DOHH2 (cell line): Measurements from ENCODE around the gene ADGRL3.

Experiments
- H3F3A ChIP-seq: fragments of 200-600 bp; sonication (generic), shearing (Covaris generic); 2 replicates; pipeline ENCODE4 v1.6.0; 2016; ENCODE audit warnings: antibody characterized with exemption, mild to moderate bottlenecking; ENCODE audit not compliant: control insufficient read depth, insufficient read depth
- H3K27ac ChIP-seq: fragments of 200-600 bp; sonication (generic); 2 replicates; pipeline ENCODE4 v1.5.1; 2014; ENCODE audit warnings: low read depth, mild to moderate bottlenecking, low read length, moderate library complexity
- H3K27me3 ChIP-seq: fragments of 200-600 bp; sonication (generic); 2 replicates; pipeline ENCODE4 v1.6.1; 2014; ENCODE audit warnings: mild to moderate bottlenecking, low read length, mixed read lengths; ENCODE audit not compliant: control insufficient read depth
- H3K36me3 ChIP-seq: fragments of 200-600 bp; sonication (generic); 2 replicates; pipeline ENCODE4 v1.6.1; 2014; ENCODE audit warnings: mild to moderate bottlenecking, low read length, moderate library complexity, mixed read lengths; ENCODE audit not compliant: control insufficient read depth
- H3K4me1 ChIP-seq: fragments of 200-600 bp; sonication (generic); 2 replicates; pipeline ENCODE4 v1.6.1; 2014; ENCODE audit warnings: mild to moderate bottlenecking, low read length, mixed read lengths; ENCODE audit not compliant: control insufficient read depth
- H3K4me2 ChIP-seq: fragments of 200-600 bp; sonication (generic); 2 replicates; pipeline ENCODE4 v1.6.0; 2014; ENCODE audit warnings: mild to moderate bottlenecking, low read length, moderate library complexity
- H3K4me3 ChIP-seq: fragments of 200-600 bp; sonication (generic); 2 replicates; pipeline ENCODE4 v1.5.1; 2014; ENCODE audit warnings: mild to moderate bottlenecking, low read length, mixed read lengths
- H3K79me2 ChIP-seq: fragments of 200-600 bp; sonication (generic); 2 replicates; pipeline ENCODE4 v1.6.1; 2014; ENCODE audit warnings: mild to moderate bottlenecking, low read length, mixed read lengths; ENCODE audit not compliant: control insufficient read depth
- H3K9me2 ChIP-seq: fragments of 200-600 bp; sonication (generic); replicated peaks from 2 replicates; pipeline ENCODE4 v1.6.1; 2014; ENCODE audit warnings: mild to moderate bottlenecking, low read length, mixed read lengths; ENCODE audit not compliant: control insufficient read depth
- H3K9me3 ChIP-seq: fragments of 200-600 bp; sonication (generic); 2 replicates; pipeline ENCODE4 v1.6.1; 2014; ENCODE audit warnings: antibody characterized with exemption, low read length, mixed read lengths; ENCODE audit not compliant: control insufficient read depth, insufficient read depth
- H4K20me1 ChIP-seq: fragments of 200-600 bp; sonication (generic); 2 replicates; pipeline ENCODE4 v1.6.0; 2014; ENCODE audit warnings: low read depth, mild to moderate bottlenecking, antibody characterized with exemption, low read length, moderate library complexity; ENCODE audit not compliant: control insufficient read depth, insufficient read depth
- EZH2phosphoT487 ChIP-seq: fragments of 200-600 bp; sonication (generic); IDR thresholded peaks from 2 replicates; pipeline ENCODE4 v1.6.1; 2017; ENCODE audit warnings: borderline replicate concordance, mild to moderate bottlenecking, antibody characterized with exemption, low read length, moderate library complexity, mixed read lengths
- TF ChIP-seq, protein P1 (sequence below): fragments of 200-600 bp; sonication (generic); IDR thresholded peaks from one replicate; pipeline ENCODE4 v1.5.1; 2014; ENCODE audit warnings: antibody characterized with exemption, mild to moderate bottlenecking, low read depth, low read length; ENCODE audit not compliant: poor library complexity, severe bottlenecking

Gene ADGRL3

DNA sequence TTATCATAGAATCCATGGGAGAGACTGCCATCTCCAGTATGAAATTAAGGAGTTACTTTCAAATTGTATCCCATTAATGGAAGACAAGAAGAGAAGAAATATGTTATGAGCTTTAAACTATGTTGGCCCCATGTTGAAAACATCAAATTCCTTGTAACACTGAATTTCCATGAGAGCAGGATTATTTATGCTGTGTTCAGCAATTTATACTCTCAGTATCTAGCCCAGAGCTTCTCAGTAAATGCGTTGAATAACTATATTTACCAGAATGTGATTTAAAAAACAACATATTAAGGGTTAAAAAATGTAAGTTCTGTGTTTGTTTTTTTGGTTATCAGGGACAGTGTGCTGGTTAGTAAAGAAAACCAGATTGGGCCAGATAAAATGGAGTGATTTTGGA, 74.2 kb downstream of the ADGRL3 start:
- H3F3A ChIP-seq = no peaks in the 10 kb centered on the region
- no peak overlapping the region for H3K27ac ChIP-seq
- H3K79me2 ChIP-seq = no peaks in the 10 kb centered on the region
- no peaks in the 10 kb centered on the region for H3K36me3 ChIP-seq
- TF ChIP-seq, protein P1, sequence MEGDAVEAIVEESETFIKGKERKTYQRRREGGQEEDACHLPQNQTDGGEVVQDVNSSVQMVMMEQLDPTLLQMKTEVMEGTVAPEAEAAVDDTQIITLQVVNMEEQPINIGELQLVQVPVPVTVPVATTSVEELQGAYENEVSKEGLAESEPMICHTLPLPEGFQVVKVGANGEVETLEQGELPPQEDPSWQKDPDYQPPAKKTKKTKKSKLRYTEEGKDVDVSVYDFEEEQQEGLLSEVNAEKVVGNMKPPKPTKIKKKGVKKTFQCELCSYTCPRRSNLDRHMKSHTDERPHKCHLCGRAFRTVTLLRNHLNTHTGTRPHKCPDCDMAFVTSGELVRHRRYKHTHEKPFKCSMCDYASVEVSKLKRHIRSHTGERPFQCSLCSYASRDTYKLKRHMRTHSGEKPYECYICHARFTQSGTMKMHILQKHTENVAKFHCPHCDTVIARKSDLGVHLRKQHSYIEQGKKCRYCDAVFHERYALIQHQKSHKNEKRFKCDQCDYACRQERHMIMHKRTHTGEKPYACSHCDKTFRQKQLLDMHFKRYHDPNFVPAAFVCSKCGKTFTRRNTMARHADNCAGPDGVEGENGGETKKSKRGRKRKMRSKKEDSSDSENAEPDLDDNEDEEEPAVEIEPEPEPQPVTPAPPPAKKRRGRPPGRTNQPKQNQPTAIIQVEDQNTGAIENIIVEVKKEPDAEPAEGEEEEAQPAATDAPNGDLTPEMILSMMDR = no peak
- no peak for TF ChIP-seq EZH2phosphoT487
- no peaks in the 10 kb centered on the region for H3K27me3 ChIP-seq
- H3K4me3 ChIP-seq = no peak overlapping the region
- H3K9me3 ChIP-seq = no peaks in the 10 kb centered on the region
- H3K4me2 ChIP-seq = no peak overlapping the region
- no peaks in the 10 kb centered on the region for H4K20me1 ChIP-seq
- H3K4me1 ChIP-seq = no peaks in the 10 kb centered on the region
- no peaks in the 10 kb centered on the region for H3K9me2 ChIP-seq

DNA sequence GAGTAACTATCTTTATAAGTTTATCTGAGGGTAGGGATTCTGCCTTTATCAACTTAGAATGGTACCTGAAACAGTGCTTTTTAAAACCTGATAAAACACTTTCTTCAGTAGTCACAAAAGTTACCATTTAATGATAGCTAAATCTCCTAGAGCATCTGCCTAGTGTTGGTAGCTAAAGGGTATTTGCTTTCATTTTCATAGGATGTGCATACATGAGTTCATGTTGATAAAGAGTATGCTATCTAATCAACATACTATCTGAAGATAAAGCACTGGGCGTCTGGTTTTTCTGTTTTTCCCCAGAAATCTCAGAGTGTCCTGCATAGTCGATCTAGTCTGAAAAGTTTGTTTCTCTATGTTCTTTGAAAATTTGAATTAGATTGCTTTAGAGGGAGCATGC, 75.1 kb downstream of the ADGRL3 start:
- no peaks in the 10 kb centered on the region for H3K4me1 ChIP-seq

DNA sequence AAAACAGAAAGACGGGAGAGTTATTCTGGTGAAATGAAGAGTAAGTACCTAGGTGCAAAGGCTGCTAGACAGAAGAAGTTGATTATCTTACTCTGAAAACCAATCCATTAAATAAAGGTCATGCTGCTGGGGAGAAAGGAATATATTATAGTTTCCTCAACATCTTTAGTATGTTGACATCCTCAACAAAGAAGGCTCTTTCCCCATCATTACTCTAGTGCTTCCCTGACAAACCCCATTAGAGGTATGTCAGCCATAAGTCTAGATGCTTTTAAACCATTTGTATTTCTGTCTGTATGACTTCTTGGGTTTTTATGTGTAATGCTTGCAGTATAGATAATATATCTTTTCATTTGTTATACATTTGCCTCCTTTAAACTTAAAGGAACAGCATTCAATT, 75.9 kb downstream of the ADGRL3 start:
- H3F3A ChIP-seq = no peaks in the 10 kb centered on the region
- H3K27me3 ChIP-seq = no peaks in the 10 kb centered on the region
- no peaks in the 10 kb centered on the region for H3K79me2 ChIP-seq
- H3K9me3 ChIP-seq = no peaks in the 10 kb centered on the region
- TF ChIP-seq EZH2phosphoT487 = no peak
- TF ChIP-seq, protein P1 = no peak
- no peak overlapping the region for H3K27ac ChIP-seq
- H3K4me2 ChIP-seq = no peak overlapping the region
- no peaks in the 10 kb centered on the region for H3K9me2 ChIP-seq
- H3K36me3 ChIP-seq = no peaks in the 10 kb centered on the region
- no peak overlapping the region for H3K4me3 ChIP-seq
- H3K4me1 ChIP-seq = no peaks in the 10 kb centered on the region
- H4K20me1 ChIP-seq = no peaks in the 10 kb centered on the region

More for the DNA sequence above, 75.1 kb downstream of the ADGRL3 start:
- Histone ChIP-seq H3K9me3 (no peaks in the 10 kb centered on the region), H3K9me2 (no peaks in the 10 kb centered on the region), H3K27ac (no peak overlapping the region), H3K79me2 (no peaks in the 10 kb centered on the region), H4K20me1 (no peaks in the 10 kb centered on the region), H3K4me3 (no peak overlapping the region), H3K36me3 (no peaks in the 10 kb centered on the region), H3K27me3 (no peaks in the 10 kb centered on the region), H3F3A (no peaks in the 10 kb centered on the region), H3K4me2 (no peak overlapping the region)
- TF ChIP-seq EZH2phosphoT487 = no peak
- TF ChIP-seq, protein P1 = no peak
